ENCODE results near the gene DCT. TPM values are rescaled to one million over a fixed set of nuclear protein-coding genes. Genes with fewer than 3 reads are reported as not detected.

Gene DCT
- total and polyA plus RNA-seq, 2 of the 4 experiments (the other 2 are of a cell fraction), result not detected

DNA sequence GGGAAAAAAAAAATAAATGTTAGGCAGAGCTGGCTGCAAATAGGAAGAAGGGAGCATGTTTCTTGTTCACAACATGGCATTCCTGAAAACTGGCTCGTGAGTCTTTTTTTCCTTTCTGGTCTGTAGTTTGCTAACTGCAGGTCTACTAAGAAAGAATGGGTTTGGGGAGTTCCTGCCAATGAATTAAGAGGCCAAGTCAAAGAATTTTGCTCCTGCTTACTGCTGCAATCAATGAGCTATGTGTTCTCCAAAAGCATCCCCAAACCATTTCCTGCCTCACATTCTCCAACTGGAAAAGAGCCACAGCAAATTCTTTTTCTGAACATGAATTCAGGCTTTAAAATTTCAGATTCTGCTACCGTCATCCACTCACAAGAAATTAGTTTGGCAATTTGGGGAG is 88.6 kb downstream of the DCT start:
- DNase-seq, result peak; percentile 18
- no peaks in the 10 kb centered on the region for H3K9me3 ChIP-seq (ENCODE audit: control insufficient read depth, insufficient read depth, low read length)
- dilution Hi-C loops (cut with HindIII; ENCODE audit: low sequenced_read_pairs, unreplicated experiment) (no loop called here), in situ Hi-C loops (cut with MboI; ENCODE audit: low sequenced_read_pairs) (no loop called here), intact Hi-C loops (cut with micrococcal nuclease) (no loop called here)
- no peaks in the 10 kb centered on the region for H4K20me1 ChIP-seq (ENCODE audit: insufficient read depth, low read length)
- ChIA-PET CTCF (interaction anchor here (0.6 kb wide), 2 partner anchors 10 to 137 kb away, joined by 3 to 4 read pairs; no protein-coding TSS in a partner anchor), POLR2A (ENCODE audit: unreplicated experiment) (no interaction called here)
- no peaks in the 10 kb centered on the region for H3K79me1 ChIP-seq (ENCODE audit: low read depth in 1 of 2, low read length in 2 of 2)
- no peak overlapping the region for H4K8ac ChIP-seq (ENCODE audit: low read depth in 2 of 2, low read length in 2 of 2)
- no CpG with 5 or more reads among the region's 2 CpGs for WGBS, 2 experiments (ENCODE audit: extremely low coverage in 2 of 2, insufficient read length in 1 of 2)
- no peak overlapping the region for H2BK120ac ChIP-seq (ENCODE audit: low read depth, low read length)
- no peak overlapping the region for H4K91ac ChIP-seq (ENCODE audit: insufficient read depth, low read depth, low read length)
- no peak overlapping the region for H3K4me3 ChIP-seq (ENCODE audit: insufficient read depth, low read depth, low read length)
- no peak overlapping the region for H2BK15ac ChIP-seq (ENCODE audit: low read depth, low read length)
- TF ChIP-seq, protein P1, sequence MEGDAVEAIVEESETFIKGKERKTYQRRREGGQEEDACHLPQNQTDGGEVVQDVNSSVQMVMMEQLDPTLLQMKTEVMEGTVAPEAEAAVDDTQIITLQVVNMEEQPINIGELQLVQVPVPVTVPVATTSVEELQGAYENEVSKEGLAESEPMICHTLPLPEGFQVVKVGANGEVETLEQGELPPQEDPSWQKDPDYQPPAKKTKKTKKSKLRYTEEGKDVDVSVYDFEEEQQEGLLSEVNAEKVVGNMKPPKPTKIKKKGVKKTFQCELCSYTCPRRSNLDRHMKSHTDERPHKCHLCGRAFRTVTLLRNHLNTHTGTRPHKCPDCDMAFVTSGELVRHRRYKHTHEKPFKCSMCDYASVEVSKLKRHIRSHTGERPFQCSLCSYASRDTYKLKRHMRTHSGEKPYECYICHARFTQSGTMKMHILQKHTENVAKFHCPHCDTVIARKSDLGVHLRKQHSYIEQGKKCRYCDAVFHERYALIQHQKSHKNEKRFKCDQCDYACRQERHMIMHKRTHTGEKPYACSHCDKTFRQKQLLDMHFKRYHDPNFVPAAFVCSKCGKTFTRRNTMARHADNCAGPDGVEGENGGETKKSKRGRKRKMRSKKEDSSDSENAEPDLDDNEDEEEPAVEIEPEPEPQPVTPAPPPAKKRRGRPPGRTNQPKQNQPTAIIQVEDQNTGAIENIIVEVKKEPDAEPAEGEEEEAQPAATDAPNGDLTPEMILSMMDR (conservative IDR thresholded peaks at IDR 0.05; ENCODE audit: low read depth, low read length), result no peak
- no peak for TF ChIP-seq RAD21 (IDR thresholded peaks at IDR 0.05; ENCODE audit: low read length)
- no peak for TF ChIP-seq MXI1 (IDR thresholded peaks at IDR 0.05; ENCODE audit: borderline replicate concordance, low read depth, low read length)
- no peak for TF ChIP-seq NFE2L2 (IDR thresholded peaks at IDR 0.05; ENCODE audit: low read depth, low read length)
- TF ChIP-seq FOS (IDR thresholded peaks at IDR 0.05; ENCODE audit: low read depth, low read length), result no peak
- no peak for TF ChIP-seq CHD1 (IDR thresholded peaks at IDR 0.05; ENCODE audit: low read depth, low read length)
- no peak for TF ChIP-seq MAFK (IDR thresholded peaks at IDR 0.05; ENCODE audit: low read depth, low read length)
- no peak for TF ChIP-seq POLR2A (IDR thresholded peaks at IDR 0.05; ENCODE audit: low read depth, low read length)
- TF ChIP-seq, protein P2, sequence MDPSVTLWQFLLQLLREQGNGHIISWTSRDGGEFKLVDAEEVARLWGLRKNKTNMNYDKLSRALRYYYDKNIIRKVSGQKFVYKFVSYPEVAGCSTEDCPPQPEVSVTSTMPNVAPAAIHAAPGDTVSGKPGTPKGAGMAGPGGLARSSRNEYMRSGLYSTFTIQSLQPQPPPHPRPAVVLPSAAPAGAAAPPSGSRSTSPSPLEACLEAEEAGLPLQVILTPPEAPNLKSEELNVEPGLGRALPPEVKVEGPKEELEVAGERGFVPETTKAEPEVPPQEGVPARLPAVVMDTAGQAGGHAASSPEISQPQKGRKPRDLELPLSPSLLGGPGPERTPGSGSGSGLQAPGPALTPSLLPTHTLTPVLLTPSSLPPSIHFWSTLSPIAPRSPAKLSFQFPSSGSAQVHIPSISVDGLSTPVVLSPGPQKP (IDR thresholded peaks at IDR 0.05; ENCODE audit: borderline replicate concordance, low read depth, low read length), result no peak
- no peak overlapping the region for H3K27ac ChIP-seq (ENCODE audit: insufficient read depth, low read length)
- H3K56ac ChIP-seq (ENCODE audit: extremely low read depth, insufficient read depth, low read length), result no peak overlapping the region
- H3K4me1 ChIP-seq (ENCODE audit: control insufficient read depth, insufficient read depth, low read length), result no peaks in the 10 kb centered on the region
- H2AFZ ChIP-seq (replicated peaks; ENCODE audit: low read length, poor library complexity), result no peak overlapping the region
- H3K18ac ChIP-seq (ENCODE audit: low read depth, low read length), result no peak overlapping the region
- no peak overlapping the region for H2AK9ac ChIP-seq (replicated peaks; ENCODE audit: low read depth, low read length, poor library complexity)
- no peak overlapping the region for H3K4ac ChIP-seq (ENCODE audit: low read depth, low read length)
- no peak overlapping the region for H4K5ac ChIP-seq (ENCODE audit: low read depth, low read length)
- no peak overlapping the region for H3K14ac ChIP-seq (replicated peaks; ENCODE audit: low read depth, low read length)
- no peaks in the 10 kb centered on the region for H3K9me1 ChIP-seq (ENCODE audit: insufficient read depth, low read length)
- no peak; the same call in 1 of the 2 replicates for ATAC-seq (ENCODE audit: low read depth)
- no peak overlapping the region for H3K23ac ChIP-seq (ENCODE audit: low read depth, low read length)
- H2BK20ac ChIP-seq (ENCODE audit: low read depth, low read length), result no peak overlapping the region
- H3K4me2 ChIP-seq (ENCODE audit: low read depth, low read length), result no peak overlapping the region
- H2AK5ac ChIP-seq (ENCODE audit: low read depth, low read length), result no peak overlapping the region
- H3K9ac ChIP-seq (ENCODE audit: low read depth, low read length), result no peak overlapping the region
- H3K36me3 ChIP-seq (ENCODE audit: control insufficient read depth, insufficient read depth, low read length), result no peaks in the 10 kb centered on the region
- H2BK5ac ChIP-seq (ENCODE audit: low read depth, low read length, poor library complexity, severe bottlenecking), result no peak overlapping the region
- no TSS peak for BruUV-seq (replicated peaks)
- no peaks in the 10 kb centered on the region for H3K27me3 ChIP-seq (ENCODE audit: control insufficient read depth, insufficient read depth, low read length)

All from IMR-90 (cell line).